Putamen (tissue), 1 donor: ENCODE measurements around the gene FAM149A.

Experiments used
- DNase-seq: peaks from one replicate; pipeline ENCODE4 v3.0.0-alpha.2; 2016; ENCODE audit warnings: low spot score

FAM149A gene

DNA sequence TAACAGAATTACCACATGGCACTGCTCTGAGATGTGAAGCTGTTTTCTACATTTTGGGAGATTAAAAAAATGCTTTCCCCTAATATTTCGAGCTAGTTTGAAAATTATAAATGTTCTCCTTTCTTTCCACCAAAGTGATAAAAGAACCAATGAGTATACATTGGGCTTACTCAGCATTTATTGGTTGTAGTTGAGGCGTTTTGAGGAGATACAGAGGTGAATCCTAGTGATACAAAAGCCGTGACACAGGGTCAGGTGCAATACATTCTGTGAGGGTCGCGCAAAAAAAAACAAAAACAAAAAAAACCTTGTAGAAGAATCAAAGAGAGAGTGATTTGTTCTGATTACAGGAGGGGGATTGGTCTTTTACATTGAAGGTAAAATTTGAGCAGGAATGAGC, 54.5 kb downstream of the FAM149A start:
- no peak for DNase-seq

DNA sequence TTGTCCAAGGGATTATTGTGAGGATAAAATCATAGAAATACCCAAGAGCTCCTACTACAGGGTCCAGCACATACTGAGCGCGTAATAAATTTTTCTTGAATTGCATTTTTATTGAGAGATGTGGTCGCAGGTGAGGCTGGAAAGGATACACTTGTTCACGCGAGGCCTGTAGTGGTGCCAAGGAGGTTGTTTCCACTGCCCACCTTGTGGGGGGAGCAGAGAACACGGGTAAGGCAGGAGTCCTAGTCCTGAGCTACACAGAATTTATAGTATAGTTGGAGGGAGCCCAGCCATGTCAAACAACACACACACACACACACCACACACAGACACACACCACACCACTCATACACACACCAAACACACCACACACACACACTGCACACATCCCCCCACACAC, 55.1 kb downstream of the FAM149A start:
- no peak for DNase-seq

DNA sequence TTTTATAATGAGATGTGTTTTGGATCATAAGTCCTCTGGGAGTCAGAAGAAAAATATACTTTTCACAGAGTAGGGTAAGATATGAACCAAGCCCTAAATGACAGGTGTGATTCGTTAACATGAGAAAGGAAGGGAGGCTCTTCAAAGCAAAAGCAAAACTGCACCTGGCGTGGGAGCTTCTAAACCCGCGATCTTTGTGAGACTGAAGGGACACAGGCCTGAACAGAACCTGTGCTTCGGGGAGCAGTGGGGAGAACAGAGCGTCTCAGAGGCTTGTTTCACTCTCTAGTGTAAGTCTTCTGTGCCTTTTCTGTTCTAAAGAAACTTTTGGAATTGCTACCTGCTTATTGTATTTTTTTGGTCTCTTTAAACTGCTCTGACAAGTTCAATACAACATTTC, 56.6 kb downstream of the FAM149A start:
- no peak for DNase-seq

DNA sequence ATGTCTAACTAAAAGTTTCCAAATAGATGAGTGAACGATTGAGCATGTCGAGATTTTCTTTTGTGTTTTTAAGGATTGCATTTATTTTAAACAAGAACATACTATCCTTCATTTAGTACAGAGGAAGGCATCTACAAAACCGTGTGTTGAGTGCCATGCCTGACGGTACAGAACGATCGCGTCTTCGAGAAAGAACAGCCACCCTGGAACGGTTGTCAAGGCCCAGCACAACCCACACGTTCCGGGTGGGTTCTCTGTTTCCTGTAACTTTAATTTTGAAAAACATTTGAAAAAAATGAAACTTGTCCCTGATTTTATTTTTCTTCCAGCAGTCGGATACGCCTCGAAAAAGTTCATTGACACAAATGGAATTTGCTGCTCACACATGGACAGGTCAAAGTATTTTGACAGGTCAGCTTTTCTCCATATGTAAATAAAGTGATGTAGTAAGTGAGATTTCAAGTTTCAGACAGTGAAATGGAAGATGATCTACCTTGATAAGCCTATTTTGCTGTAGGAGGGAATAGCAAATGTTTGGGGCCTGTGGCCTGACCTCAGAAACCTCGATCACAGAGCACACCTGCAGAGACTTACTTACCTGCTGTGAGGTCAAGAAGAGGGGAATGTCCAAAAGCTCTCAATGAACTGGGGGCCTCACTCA, 62.5 kb downstream of the FAM149A start:
- DNase-seq: no peak

DNA sequence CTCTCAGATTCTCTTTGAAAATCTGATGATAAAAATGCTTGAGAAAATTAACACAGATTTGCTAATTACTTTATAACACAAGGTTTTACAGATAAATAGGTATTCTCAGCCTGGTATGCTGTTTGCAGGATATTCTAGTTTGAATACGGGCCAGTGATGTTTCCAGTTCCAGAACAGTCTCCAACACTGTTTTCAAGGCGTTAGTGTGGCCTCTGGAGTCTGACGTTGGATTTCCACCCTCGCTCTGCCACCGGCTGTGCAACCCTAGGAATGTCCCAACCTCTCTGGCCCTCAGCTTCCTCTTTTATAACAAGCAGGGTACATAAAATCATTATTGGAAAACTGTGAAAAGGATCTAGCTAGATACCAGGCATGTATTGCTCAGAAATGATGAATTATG, 63.1 kb downstream of the FAM149A start:
- no peak for DNase-seq

DNA sequence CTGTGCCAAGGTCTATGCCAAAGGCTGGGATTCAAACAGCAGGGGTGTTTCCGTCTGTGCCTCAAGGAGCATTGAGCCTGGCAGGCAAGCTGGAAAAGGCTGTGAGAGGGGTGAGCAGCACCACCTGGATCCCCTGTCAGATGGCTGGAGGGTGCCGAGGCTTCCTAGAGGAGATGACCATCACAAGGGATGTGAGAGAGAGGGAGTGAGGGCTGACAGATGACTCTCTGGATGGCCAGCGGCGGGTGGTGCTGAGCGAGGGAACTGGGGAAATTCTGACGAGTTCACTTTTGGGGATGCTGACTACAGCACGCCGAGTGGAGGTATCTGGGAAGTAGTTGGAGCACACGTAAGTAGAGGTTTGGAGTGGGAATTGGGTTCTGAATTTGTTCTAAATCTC, 64.2 kb downstream of the FAM149A start:
- no peak for DNase-seq

DNA sequence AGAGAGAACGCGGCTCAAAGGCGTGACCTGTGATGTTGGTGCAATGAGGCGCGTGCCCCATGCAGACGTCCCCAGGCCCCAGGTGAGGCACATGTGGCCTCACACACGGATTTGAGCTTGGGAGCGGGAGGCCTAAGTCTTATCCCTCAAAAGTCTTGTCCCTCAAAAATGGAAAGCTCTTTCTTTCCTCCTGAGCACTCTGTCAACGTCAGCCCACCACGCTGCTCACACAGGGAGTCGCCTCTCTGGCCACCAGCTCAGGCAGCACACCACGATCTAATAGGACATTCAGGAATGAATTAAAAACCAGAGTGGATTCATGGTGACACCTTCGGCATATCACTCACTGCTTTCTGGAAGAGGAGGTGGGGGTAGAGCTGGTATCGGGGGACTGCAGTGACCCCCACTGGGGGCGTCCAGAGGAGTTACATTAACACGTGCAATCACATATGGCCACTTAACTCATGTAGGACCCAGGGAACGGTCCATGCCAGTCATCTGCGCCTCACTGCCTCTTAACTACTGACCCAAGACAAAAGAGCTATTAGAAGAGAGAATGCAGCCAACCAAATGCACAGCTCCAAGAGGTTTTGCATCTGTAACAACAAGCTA, 64.9 kb downstream of the FAM149A start:
- no peak for DNase-seq

DNA sequence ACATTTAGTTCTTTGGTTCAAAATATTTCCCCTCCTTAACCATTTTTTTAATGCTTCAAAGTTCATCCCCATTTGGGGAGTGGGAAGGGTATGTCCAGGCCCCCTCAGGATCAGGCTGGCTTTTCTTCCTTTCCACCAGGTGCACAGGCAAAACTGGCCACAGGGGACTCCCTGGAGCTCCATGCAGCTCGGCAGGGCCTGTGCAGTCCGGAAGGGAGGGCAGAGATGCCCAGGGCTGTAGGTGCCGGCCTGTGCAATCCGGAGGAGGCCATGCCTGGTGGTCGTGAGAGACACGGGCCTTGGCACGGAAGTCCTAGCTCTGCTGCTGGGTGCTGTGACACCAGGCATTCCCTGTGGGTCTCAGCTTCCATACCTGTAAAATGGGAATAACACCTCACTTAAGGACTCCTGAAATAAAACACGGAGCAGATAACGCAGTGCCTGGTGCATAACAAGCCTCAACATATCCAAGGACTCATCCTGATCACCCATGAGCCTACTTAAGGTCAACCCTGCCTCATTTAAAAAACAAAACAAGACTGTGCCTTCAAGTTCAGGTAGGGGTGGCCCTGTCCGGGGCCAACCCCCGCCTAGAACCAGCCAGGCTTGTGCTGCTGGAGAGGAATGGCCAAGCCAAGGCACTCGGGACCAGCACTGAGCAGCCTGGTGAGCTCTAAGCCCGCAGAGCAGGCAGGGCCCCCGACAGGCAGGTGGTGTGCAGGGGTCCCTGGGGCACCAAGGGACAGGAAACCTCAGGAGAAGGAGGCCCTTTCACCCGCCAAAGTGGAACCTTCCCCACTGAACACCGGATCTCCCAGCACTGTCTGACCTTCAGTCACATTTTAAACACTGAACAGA, 65.7 kb downstream of the FAM149A start:
- DNase-seq: no peak

DNA sequence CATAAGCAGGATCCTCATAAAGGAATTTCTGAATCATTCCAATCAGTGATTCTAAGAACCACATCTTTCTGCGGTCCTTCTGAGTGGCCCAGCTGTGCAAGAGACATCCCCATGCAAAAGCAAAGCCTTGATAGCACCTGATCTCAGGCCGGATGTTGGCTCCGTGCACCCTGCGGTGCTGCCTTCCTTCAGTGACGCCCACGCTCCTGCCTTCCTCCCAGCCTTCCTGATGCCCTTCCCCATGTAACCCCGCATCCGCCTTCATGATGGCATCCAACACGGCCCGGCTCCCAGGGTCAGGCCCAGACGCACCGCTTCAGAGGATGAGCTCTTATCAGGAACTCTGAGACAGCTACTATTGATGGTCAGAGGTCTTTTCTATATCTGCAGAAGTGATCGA, 66.5 kb downstream of the FAM149A start:
- no peak for DNase-seq

DNA sequence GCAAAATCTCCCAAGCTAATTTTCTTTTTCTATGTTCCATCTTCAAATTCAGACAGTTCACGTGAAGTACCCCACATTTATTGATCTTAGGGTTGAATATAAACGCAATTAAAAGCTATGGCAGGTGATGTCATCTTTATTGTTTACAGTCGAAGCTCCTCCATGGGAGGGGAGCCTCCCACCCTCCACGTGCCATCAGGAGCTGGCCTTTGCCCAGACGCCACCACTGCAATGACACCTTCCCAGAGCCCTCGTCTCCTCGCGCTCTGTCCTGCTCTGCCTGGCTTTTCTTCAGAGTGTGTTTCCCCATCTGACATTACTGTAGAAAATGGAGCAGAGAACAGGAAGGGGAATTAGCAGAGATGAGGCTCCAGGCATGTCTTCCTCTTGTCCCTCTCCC, 68.0 kb downstream of the FAM149A start:
- DNase-seq: no peak

DNA sequence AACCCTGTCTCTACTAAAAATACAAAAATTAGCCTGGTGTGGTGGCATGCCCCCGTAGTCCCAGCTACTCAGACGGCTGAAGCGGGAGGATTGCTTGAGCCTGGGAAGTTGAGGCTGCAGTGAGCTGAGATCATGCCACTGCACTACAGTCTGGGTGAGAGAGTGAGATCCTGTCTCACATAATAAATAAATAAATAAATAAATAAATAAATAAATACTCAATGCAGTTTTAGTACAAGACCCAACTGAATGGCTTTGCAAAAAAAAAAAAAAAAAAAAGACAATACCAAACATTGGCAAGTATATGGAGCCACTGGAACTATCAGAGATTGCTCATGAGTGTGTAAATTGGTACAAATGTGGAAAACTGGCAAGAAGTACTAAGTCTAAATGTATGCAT, 83.6 kb downstream of the FAM149A start:
- no peak for DNase-seq

DNA sequence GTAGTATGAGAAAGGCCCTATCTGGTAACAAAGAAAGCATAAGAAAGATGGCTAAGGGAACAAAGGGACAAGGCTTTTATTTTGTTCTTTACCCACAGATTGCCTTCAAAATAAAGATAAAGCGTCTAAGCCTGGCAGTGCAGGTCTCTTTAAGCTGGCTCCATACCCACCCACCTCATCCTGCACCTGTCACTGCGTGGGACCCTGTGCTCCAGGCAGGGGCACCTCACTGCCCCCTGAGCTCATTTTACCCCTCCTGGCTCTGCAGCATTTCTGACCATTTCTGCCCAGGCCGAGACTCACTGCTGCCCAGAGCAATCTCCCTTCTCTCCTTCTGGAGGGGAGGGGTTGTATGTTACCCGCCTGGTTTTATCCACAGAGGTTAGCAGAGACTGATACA, 85.2 kb downstream of the FAM149A start:
- DNase-seq: peak; percentile 15

DNA sequence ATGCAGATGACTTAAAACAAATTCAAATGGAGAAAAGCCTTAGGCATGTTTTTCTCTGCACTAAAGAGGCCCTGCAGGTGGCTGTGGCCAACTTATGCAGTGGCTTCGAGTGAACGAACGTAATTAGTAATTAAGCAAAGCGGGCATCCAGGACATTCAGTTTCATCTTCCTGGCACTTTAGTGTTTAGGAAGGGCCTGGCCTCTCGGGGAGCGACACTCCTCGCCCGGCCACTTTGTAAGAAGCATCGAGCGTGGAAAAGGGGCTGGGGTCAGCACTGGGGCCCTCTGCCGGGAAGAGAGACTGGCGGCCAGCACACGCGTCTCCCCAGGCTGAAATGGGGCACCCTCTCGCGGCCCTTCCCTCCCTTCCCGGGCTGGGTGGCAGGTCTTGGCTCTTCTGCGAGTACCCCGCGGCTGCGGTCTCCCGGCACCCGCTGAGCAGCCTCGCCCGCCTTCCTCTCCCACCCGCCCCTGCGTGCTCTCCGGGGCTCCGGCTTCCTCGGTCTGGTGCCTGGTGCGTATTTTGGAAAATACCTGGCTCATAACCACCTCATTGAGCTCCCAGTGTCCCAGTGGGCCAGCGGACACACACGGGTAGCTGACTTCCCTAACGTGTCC, 86.2 kb downstream of the FAM149A start:
- no peak for DNase-seq

DNA sequence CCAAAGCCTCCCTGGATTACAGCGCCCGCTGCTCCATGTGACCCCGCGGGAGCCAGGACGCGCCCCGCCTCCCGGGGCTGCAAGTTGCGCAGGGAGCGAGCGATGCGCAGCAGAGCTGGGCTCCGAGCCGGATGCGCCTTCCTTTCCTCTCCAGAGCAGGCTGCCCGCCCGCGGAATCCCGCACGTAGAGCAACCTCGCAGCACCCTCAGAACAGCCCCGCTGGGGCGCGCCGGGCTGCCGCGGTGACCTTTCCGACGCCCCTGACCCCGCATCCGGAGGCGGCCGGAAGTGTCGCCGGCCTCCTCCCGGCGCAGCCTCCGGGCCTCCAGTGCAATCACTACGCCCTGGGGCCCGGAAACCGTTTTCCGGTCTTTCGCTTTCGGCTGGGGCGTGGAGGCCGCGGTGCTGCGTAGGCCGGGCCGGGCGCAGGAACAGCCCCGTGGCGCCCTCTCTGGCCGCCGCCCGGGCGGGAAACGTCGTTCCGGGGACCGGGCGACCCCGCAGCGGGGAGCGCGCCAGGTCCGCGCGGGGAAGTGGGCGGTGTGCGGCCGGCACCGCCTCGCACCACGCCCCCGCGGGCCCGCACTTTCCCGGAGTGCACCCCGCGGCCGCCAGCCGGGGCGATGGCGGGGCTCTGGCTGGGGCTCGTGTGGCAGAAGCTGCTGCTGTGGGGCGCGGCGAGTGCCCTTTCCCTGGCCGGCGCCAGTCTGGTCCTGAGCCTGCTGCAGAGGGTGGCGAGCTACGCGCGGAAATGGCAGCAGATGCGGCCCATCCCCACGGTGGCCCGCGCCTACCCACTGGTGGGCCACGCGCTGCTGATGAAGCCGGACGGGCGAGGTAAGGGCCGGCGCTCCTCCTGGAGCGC, 86.9 kb downstream of the FAM149A start, which contains the start of gene CYP4V2:
Gene CYP4V2 (plus strand): TSS at position 368 of the 866 bp plus-strand sequence. CDS start 257 bp downstream, at position 625.
- DNase-seq: peak; percentile 81

DNA sequence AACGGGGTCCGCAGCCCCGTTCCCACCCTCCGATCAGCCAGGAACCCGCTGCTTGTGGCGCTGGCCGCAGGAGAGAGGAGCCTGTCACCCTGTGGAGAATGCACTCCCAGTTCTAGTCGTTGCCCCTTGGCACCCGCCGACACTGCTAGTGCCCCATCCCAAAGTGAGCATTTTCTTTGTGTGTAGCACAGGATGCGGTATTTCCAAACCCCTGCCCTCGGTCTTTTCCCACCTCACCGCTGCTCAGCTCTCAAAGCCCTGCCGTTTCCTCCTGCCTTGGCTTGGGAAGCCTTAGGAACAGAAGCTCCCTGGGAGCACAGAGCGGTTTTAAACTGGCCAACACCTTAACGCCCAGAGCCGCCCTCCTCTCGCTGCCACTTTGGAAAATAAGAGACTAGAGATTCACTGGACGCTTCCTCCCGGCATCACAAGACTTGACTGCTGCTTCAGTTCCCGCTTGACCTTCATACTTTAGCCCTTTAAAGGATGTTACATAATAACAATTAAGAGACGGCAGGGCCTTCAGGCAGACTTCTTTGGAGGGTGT, 87.6 kb downstream of the FAM149A start:
- peak; percentile 57 for DNase-seq

DNA sequence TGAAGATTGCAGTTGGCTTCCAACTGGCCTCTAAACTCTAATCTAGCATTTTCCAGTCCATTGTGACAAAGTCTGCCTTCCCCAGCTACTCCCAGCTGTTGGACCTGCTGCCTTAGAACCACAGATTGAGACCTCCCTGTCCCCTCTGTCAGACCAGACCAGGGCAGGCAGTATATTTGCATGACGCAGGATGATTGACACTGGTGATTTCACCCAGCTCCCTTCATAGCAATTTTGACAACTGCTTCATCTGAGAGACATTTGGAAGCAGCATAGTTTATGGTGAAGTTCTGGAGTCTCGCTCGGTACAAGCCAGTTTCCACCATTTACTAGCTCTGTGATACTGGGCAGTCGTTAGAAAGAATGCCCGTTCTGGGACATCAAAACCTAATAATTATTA, 89.3 kb downstream of the FAM149A start:
- no peak for DNase-seq

DNA sequence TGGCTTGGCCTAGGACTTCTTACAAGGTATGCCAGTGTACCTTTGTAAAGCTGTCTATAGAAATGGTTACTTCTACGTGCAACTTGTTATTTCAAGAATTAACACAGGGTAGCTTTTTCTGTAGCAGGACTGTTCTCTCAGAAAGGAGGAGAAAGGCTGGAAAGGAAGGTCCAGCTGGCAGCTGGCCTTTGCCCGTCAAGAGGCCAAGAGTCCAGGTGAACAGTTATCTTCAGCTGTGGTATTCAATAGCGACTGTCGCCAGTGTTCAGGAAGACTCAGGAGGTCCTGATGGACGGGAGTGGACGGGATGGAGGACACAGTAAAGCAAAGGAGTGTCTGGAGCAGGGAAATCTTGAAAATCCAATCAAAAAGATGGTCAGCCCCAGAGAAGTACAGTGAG, 91.6 kb downstream of the FAM149A start:
- DNase-seq: no peak

DNA sequence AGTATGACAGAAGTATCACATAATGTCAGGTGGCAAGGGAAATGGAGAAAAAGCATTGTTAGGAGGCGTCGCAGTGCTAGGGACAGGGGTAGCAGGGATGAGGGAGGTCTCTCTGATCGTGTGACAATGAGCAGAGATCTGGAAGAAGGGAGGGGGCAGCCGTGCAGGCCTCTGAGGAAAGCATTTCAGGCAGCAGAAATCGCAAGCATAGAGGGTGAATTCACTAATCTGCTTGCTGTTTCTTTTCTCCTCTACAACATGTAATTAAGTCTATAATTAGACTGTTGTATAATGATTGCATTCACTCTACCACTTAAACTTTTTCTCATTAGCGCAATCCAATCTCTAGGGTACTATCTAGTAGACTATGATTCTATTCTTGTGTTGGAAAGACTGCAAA, 96.0 kb downstream of the FAM149A start:
- DNase-seq: no peak

DNA sequence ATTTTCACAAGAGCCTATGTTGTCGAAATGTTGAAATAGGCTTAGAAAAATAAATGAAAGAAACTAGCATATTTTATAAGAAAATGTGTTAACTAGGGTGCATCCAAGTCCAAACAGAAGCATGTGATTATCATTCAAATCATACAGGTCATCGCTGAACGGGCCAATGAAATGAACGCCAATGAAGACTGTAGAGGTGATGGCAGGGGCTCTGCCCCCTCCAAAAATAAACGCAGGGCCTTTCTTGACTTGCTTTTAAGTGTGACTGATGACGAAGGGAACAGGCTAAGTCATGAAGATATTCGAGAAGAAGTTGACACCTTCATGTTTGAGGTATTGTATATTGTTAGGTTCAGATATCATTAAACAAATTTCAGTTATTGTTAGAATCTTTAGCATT, 96.5 kb downstream of the FAM149A start:
- DNase-seq: no peak

DNA sequence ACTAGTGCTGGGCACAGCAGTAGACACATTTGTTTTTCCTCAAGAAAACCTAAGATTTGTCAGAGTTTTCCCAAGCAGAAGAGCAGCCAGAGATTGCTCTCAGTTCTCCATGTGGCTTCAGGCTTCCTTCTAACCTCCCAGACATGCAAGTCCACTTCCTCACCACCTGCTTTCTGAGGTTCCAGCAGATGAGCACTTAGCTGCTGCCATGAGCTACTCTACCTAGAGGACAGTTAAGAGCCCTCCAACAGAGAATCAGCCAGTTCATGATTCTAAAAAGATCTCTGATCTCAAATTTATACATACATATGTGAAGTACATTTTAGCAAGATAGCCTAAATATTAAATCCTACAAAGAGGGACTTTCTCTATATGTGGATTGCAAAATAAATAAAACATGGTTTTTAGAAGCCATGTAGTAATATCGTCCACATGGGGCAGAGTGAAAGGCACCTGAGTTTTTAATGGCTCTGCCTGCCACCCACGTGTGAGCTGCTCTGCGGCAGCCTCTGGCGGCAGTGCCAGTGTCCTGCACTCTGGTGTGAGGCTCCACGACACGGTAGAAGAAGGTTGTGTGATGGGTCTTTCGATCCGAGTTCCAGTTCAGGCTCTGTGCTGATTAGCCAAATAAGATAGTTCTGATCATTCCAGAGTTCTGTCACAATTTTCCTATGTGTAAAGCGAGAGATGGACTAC, 97.2 kb downstream of the FAM149A start:
- DNase-seq: no peak
